ENCODE results near the gene DCAKD.

DCAKD gene

DNA sequence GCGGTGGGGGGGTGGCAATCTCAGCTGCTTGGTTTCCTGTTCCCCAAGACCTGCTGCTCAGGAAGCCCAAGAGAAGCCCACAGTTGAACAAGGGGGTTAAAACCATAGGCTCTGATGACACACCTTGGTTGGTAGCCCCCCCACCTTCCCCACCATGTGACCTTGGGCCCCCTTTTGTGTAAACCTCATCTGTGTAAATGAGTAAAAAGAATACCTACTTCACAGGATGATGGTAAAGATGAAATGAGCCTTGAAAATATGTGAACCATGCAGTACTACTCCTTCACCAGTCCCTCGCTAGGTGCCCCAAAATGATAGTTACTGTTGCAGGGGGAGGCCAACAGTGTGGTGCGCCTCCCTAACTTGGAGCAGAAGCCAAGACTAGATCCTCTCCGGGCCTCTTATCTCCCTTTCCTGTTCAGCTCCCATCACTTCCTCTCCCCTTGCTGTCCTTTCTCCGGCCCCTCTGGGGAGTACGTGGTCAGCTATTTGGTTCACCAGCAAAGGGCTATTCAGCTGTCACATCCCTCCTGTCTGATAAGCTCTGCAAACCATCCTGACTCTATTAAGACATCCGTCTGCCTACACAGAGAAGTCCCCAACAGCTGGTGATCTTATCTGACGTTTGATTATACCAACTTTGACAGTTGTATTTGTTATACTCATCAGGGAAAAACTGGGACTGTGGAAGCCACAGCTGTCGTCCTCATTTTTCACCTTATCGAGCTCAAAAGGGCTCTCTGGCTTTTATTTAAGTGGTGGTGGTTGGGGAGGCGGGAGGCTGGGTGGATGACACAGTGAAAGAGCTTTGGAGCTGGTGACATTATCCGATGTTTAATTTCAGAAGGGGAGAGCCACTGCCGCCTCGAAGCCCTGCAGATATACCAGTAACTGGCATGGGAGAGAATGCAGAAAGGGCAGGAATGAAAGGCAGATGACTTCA, 19.9 kb downstream of the DCAKD start:
- no peak for DNase-seq (ENCODE audit: low read depth, low spot score)

- no peak for DNase-seq (ENCODE audit: low read depth, low spot score)
Measured at GRCh38 chr17:45030733-45031132, 20.7 kb downstream of the DCAKD start.

DNA sequence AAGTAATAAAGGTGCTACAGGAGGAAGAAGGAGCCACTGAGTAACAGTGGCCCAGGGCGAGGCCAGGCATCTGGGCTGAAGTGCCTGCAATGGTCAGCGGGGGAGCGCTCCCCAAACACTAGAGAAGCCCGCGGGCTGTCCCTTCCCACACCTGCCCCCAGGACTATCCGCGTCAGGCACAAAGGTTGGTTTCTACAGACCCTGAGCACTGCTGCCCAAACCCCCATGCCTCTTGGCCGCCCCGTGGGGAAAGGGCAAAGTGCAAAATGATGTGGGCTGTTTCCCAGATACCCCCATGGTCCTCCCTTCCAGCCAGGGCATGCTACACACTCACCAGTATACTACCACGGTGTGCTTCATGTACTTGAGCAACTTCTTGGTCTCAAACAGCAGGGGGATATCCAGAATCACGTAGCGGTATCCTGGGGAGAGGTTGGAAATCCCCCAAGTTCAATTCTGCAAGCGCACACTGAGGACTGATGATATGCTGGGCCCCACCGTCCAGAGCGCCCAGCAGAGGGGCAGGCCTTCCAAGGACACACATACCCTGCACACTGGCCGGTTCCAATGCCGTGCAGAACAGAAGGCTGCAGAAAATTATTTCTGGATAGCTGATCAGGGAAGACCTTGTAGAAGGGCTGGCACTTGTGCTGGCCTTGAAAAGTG, 21.5 kb downstream of the DCAKD start:
- DNase-seq (ENCODE audit: low read depth, low spot score) = no peak

DNA sequence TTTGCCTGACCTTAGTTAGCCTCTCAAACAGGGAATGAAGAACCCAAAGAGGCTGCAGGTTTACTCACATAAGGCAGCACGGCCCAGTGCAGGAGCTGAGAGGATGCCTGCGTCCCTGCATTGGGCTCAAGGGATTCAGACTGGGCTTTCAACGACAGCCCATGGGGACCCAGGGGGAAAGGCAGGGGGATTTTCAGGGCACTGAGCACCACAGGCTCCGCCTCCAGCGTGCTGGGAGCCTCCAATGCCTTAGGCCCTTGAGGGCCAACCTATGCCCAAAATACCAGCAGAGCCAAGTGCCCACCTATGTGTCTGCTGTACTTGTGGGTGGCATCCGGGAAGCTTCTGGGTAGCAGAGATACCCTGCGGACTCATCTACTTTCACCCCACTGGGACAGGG, 22.3 kb downstream of the DCAKD start:
- no peak for DNase-seq (ENCODE audit: low read depth, low spot score)

- peak; percentile 49 for DNase-seq (ENCODE audit: low read depth, low spot score)
Measured at GRCh38 chr17:45022655-45023339, 28.6 kb downstream of the DCAKD start.

DNA sequence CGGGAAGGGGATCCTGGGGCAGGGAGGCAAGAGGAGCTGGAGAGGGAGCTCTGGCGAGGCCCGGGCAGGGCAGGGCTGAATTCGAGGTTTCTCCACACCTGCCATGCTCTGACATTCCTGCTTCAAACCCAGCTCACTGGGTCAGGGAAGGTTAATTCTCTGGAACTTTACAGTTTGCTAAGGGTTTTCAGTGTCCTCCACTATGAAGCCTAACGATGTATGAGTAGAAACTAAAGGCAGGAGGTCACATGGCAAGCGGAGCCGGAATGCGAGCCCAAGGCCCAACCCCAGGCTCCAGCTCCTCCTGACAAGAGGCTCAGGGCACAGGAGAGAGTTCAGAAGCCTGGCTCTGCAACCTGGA, 29.2 kb downstream of the DCAKD start:
- peak; percentile 35 for DNase-seq (ENCODE audit: low read depth, low spot score)

- DNase-seq (ENCODE audit: low read depth, low spot score) = peak; percentile 73
Measured at GRCh38 chr17:45021607-45022287, 29.7 kb downstream of the DCAKD start.

GRCh38 chr17:45020354-45021138, 30.9 kb downstream of the DCAKD start:
- peak; percentile 42 for DNase-seq (ENCODE audit: low read depth, low spot score)

DNA sequence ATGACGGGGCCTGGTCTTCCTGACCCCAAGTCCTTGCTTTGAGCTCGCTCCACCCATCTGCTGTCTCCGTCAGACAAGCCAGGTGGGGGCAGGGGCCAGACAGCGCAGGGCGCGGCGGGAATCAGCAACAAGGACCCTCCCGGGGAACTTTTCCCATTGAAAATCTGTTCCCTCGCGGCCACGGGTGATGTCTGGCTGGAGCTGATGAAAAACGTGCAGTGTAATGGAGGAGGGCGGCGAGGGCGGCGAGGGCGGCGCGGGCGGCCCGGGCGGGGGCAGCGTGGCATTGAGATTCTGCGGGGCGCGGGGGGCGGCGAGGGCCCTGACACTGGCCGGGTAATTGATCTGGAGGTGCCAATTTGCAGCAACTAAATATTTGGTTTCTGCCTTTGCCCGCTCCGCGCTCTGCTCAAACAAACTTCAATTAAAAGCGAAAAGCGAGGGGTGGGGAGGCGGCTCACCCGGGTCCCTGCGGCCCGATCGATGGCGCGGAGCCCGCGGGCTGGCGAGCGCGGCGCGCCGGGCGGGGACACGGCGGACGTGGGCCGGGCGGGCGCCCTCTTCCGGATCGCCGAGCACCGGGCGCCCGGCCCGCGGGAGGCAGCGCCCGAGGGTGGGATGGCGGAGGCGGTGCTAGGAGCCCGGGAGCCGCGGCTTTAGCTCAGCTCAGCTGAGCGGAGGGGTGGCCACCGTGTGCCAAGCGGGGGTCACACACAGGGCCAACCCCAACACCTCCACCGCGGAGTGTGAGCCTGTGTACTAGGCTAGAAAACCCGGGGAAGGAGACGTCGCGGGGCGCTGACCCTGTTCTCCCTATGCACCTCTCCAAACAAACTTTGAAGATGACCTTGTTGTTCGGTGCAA, 32.4 kb downstream of the DCAKD start:
- DNase-seq (ENCODE audit: low read depth, low spot score) = no peak

GRCh38 chr17:45018514-45018847, 33.0 kb downstream of the DCAKD start:
- peak; percentile 12 for DNase-seq (ENCODE audit: low read depth, low spot score)

- peak; percentile 64 for DNase-seq (ENCODE audit: low read depth, low spot score)
Measured at GRCh38 chr17:45016823-45017222, 34.6 kb downstream of the DCAKD start.

GRCh38 chr17:45016237-45016636, 35.2 kb downstream of the DCAKD start:
- DNase-seq (ENCODE audit: low read depth, low spot score) = no peak

GRCh38 chr17:45013021-45013997, 38.1 kb downstream of the DCAKD start:
- peak; percentile 20 for DNase-seq (ENCODE audit: low read depth, low spot score)

- DNase-seq (ENCODE audit: low read depth, low spot score) = no peak
Measured at GRCh38 chr17:45011767-45012166, 39.7 kb downstream of the DCAKD start.

GRCh38 chr17:45009676-45010467, 41.6 kb downstream of the DCAKD start:
- DNase-seq (ENCODE audit: low read depth, low spot score) = no peak

GRCh38 chr17:45008216-45008615, 43.2 kb downstream of the DCAKD start:
- DNase-seq (ENCODE audit: low read depth, low spot score) = no peak

- peak; percentile 14 for DNase-seq (ENCODE audit: low read depth, low spot score)
Measured at GRCh38 chr17:45006927-45007461, 44.4 kb downstream of the DCAKD start.

GRCh38 chr17:45005700-45006099, 45.7 kb downstream of the DCAKD start:
- DNase-seq (ENCODE audit: low read depth, low spot score) = no peak
